GM18508 (cell line): ENCODE measurements around the gene LURAP1L.

ENCODE experiments used
- ATAC-seq: cut with Tn5 transposase; IDR thresholded peaks from one replicate; pipeline ENCODE4 v1.9.1; 2021; ENCODE audit warnings: moderate number of reproducible peaks; ENCODE audit not compliant: insufficient read depth, unreplicated experiment

The LURAP1L gene

DNA sequence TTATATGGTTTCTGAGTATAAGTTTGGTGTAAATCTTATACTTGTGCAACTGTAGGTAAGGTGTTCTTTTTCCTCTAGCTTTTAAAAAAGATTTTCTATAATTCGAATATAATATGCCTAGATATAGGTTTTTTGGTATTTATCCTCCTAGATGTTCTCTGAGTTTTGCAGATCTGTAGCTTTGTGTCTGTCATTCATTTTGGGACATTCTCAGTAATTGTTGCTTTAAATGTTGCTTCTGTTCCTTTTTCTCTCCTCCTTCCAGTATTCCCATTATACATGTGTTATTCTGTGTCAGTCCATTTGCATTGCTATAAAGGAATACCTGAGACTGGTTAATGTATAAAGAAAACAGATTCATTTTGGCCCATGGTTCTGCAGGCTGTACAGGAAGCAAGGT, 33.7 kb downstream of the LURAP1L start:
- no peak for ATAC-seq

DNA sequence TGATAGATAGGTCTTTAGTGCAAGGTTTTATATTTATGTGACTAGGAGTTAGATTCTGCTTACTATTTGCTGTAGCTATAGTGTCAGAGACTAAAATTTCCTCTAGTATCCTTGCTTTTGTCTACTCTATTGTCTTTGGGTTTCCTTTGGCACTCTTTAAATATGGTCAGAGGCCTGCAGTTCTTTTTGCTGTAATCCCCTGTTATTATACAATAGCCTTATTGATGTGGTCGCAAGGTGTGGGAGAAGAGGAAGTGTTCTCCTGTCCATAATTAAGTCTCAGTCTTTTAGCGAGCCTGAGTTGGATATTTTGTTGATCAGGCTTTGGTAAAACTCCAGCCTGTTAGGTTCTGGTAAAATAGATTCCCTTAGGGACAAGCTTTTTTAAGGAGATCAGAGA, 34.9 kb downstream of the LURAP1L start:
- ATAC-seq = no peak

DNA sequence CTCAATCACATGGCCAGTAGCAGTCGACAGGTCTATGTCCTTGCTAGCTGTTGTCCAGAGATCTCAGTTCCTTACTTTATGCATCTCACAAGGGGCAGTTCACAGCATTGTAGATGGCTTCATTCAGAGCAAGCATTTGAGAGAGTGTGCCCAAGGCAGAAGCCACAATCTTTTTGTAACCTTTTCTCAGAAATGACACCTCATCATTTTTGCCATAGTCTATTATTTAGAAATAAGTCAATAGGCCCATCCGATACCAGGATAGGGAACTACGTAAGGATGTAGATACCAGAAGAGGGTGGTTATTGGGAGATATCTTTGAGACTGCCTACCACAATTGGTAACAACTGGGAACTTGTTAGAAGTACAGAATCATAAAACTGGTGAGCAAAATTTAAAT, 37.1 kb downstream of the LURAP1L start:
- ATAC-seq = no peak

DNA sequence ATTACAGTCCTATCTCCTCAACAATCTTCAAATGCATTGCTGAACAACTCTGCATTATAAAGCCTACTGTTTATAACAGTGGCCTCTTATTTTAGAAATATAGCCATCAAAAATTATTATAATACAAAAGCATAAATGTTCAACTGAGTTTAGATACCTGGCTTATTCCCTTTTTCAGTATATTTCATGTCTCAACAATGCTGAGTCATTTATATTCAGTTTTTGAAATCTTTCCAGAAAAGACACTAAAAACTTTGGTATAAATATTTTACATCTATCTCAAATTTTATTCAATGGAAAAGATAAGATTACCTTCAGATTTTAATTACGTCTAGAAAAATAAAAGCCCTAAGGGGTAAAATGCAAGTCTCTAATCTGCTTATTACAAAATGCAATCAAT, 37.9 kb downstream of the LURAP1L start:
- ATAC-seq = no peak

DNA sequence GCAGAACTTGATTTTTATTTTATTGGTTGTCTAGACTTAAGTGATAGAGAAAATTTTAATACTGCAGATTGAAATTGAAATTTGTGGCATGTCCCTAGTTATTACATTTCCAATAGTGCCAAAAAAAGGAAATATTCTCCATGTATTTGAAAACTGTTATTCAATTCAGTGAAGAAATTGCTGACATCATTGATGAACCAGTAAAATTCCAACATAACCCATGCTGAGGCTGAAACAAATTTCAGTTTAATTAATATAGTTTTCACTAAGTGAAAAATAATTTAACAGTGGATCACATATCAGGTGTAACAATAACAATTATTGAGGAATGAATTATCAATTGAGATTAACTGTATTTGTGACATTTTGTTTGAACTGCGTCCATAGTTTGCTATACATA, 38.7 kb downstream of the LURAP1L start:
- ATAC-seq = no peak

DNA sequence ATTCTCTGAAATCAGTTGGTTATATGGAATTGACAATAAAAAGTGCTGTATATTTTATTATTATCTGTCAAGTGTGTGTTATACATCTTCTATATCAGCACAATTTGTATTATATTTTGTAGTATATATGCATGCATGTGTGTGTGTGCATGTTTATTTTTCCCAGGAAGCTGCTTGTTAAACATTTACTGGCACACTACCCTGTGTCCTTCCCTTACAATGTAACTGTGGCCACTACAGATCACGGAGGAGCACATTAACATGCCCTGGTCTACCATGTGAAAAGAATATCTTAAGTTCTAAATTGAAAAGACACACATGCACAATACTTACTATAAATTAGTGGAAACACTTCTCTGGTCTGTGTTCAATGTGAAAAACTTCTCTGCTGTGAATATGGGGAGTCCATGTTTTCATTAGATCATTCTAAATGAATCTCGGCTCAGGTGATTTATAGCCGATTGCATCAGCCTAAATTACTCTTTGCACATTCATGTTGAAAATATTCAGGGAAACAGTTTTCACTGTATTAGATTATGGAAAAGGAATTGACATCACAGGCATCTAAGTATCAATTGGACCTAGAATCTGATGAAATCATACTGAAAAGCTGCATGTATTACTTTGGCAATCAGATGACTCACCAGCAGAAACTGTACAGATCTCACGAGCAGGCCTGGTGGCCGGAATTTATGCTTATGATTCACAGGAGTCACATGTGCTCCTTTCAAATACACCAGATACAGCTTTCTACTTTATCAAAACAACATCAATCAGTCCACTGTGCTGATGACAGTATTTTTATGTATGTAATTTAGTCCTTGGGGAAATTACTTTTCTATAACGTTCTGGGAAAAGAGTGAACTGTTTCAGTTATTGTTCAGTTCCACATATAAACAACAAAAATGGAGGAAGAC, 39.4 kb downstream of the LURAP1L start:
- ATAC-seq = no peak

DNA sequence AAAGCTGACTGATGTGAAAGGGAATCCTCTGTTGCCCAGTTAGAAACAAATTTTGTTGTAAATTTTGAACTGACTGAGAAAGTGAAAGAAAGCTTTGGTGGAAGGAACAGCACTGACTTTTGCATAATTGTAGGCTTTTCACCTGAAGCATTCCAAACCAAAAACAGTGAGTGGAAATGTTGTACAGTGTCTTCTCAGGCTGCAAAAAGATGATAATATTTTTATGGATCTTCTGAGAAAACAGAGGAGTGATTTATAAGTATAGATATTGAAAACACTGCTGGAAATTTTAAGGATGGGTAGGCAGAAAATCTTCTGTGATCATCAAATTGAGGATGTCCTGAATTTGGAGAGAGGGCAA, 40.0 kb downstream of the LURAP1L start:
- no peak for ATAC-seq

DNA sequence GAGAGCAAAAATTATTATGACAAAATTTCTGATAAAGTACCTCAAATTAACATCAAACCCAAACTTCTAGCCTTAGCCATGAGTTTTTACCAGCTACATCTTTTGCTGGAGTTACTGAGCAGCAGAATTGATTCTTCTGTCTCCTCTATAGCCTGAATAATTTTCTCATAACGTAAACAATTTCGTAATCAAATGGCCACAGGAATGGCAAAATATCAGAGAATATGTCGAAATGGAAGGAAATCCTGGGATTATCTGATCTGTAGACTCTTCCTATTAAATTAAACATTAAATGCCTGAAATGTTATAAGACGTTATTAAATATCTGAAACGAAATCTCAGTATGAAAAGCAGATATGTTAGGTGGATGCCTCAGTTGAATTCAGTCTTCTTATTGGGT, 41.1 kb downstream of the LURAP1L start:
- ATAC-seq = no peak

DNA sequence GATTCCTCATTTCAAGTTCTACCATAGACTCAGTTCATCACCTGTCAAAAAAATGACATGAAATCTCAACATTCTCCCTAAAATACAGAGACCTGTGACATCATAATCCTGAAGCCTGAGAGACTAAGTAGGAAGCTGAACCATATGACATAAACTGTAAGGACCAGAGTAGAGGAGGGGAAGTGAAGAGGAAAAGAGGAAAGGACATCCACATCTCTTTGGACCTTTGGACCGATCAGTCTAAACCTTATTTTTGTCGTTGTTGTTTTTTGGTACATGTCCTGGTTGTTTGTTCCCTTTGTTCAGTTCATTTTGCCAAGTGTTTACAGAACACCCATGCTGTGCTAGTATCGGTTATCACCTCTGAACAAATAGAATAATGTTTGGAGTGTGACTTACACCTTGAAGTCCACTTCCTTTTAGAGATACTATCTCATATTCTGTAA, 41.9 kb downstream of the LURAP1L start:
- ATAC-seq = no peak

DNA sequence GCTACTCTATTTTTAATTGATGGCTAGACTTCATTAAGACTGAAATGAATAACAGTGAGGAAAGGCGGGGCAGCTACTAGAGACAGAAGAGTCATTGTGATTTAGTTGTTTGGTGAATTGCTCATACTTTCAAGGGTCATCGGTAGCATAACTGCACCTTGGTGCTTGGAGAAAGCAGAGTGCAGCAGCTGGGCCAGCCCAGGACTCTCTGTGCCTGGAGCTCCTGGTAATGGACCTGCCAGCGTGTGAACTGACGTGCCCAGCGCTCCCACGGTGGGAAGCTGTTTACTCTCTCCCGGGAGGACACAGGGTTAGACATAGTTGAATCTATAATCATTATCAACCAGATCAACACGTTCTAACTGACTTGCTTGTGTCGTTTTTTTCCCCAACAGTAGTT, 42.9 kb downstream of the LURAP1L start:
- no peak for ATAC-seq

DNA sequence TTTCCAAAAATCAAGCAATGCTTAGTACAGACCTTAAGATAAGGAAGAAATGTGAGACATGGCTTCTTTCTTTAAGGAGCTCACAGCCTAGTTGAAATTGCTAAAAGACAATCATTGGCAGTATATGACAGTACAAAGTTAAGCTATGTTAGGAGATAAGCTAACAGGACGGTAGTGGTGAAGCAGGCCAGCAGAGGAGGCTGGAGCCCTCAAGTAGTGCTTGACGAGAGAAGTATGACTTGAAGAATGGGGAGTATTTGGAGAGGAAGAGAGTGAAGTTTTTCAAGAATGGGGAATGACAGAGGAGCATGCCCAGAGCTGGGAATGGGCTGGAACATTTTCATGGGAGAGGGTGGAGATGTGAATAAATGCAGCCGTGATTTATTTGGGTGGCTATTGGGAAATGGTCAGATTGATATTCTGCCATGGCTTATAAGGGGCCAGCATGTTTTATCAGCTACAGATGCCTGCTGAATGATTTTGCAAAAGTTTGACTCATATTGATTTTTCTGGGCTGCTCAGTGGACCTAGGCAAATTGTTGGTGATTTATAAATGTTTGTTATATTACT, 43.7 kb downstream of the LURAP1L start:
- no peak for ATAC-seq

DNA sequence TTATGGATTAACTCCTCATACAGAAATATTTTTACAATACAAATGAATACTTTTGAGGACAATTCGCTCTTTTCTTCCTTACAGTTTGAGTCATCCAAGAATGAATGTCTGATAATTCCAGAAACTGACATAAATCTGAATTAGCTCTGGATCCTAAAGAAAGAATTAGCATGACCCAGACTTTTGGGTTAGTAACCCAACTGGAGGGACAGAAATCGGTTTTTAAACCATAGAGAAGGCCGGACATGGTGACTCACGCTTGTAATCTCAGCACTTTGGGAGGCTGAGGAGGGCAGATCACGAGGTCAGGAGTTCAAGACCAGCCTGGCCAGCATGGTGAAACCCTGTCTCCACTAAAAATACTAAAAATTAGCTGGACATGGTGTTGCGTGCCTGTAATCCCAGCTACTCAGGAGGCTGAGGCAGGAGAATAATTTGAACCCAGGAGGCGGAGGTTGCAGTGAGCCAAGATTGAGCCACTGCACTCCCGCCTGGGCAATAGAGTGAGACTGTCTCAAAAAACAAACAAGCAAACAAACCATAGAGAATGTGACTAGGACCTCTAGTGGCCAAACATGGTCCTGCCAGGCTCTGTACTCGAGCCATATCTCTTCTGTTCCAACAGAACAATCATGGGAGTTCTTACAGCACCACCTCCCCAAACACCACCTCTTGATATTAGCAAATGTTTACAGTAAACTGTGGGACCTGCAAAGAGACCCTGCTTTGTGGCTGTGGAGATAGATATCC, 44.8 kb downstream of the LURAP1L start:
- no peak for ATAC-seq

DNA sequence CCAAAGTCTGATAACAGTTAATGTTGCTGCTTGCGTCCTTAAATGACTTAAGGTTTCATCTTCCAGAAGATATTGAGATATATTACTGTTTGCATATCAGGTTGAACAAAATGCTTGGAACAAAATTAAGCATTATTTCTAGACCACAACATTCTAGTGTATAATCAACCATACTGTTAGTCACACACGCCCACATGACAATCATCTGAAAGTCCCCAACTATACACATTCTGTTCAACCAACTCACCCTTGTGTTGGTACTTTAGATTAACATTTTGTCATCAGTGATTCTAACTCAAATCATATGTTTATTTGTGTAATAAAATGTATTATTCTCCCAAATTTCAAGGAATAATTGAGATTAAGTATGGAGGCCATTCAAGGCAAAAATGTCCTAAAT, 47.3 kb downstream of the LURAP1L start:
- no peak for ATAC-seq

DNA sequence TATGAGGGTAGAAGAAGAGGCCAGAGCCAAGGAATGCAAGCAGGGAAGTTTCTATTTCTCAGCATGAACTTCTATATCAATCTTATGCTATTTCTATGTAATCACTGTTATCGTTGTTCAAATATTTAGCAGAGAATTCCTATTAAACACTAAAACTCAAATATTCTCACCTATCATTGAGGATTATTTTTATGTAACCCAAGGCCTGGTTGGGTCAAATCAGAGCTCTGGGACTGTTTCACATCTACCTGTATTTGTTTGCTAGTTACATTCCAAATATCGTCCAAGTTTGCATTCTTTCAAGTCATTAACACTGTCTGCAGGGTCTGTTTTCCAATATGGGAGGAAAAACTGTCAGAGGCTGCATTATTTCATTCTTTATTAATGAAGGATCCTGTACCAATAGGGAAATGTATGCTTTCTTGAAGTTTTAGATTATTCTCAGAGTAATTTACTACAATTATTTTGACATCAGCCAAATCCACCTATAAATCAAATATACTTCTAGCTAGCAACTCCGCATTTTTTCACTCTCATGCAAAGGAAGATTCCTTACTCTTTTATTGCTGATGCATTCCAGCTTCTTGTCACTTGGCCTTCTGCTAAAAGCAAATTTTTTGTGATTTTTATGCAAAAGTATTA, 52.2 kb downstream of the LURAP1L start:
- no peak for ATAC-seq

DNA sequence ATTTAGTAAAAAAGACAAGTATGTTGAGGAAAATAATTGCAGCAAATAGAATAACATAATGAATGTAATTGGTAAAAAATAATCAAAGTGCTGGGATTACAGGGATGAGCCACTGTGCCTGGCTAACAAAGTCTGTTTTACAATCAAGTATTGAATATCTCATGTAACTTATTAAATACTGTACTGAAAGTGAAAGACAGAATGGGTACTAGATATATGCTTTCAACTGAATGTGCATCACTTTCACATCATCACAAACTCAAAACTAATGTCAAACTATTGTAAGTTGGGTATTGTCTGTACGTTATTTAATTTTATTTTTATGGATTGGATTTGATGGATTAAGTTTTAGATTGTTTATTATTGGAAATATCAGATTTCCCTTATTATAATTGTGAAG, 58.9 kb downstream of the LURAP1L start:
- no peak for ATAC-seq

DNA sequence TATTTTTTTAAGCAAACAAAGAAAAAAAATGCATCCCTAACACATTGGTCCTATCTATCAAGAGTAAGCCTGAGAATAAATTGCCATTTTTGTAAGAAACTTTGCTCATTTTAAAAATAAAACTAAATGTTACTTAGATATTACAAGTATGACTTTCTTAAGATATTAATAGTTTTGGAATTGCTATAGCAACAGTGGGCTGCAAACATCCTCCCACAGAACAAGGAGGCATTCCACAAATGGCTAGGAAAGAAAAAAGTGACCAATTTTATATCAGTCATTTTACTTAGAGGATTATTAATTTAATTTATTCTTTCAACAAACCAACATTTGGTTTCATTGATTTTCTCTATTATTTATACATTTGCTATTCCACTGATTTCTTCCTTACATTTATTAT, 63.7 kb downstream of the LURAP1L start:
- no peak for ATAC-seq

DNA sequence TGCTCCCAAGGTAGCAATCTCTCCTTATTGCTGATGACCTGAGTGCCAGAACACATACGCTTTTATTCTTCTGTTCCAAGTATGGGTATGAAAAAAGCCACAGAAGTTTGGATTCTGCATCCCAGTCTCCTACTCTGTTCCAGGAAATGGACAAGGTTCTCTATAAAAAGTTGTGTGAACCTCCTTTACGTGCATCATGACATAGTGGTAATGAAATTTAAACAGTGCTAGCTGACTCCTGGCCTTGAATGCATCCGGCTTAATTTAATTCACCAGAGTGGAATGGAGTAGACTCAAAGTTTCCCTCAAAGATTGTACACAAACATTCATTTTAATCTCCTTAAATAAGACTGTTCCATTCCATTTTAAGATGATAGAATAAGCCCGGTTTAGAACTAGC, 68.9 kb downstream of the LURAP1L start:
- ATAC-seq = no peak

DNA sequence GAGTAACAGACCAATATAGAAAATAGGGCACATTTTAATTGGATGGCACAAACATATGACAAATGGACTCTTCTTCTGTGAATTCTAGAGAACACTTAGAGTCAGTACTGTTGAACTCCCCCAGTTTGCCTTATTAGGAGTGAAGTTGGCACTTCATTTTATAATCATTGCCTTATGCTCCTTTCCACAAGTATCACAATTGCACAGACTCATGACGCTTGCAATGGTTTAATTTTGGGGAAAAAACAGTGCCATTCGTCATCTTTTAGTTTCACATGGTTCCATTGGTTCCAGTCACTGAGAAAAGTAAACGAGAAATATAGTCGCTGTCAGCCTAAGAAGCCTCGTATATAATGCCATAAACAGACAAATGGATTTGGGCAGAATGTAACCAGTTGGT, 71.2 kb downstream of the LURAP1L start:
- ATAC-seq = no peak

DNA sequence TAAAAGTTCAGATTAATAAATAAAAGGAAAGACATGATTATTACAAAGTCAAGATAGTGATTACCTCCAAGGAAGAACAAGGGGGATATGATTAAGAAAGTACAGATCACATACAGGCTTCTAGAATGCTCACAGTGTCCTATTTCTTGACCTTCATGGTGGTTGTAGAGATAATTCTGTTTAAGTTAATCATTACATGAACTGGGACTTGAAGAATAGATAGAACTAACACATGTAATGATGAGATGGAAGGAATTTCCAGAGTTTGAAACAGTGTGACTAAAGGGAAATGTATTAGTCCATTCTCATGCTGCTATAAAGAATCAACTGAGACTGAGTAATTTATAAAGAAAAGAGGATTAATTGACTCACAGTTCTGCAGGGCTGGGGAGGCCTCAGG, 72.7 kb downstream of the LURAP1L start:
- ATAC-seq = no peak

DNA sequence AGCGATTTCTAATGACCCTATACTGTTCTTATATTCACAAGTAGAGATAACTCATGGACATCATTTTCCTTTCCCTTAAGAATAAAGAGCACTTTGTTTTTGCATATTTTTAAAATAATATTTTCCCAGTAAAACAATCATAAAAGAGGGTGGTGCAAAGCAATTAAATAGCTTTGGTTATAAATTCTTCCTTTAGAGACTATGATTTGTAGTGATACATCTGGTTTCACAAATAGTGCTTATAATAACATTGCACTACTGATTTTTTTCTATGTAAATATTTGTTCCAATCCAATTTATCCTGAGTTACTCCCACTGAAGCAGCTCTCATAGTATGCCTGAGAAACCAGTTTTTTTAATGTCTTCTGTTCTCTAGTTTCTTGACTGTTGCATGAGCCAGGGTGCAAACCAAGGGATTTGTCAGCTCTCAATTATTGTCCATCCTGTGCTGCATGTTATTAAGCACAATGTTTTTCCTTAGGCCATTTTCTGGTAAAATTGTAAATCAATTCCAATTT, 74.7 kb downstream of the LURAP1L start:
- ATAC-seq = no peak
